HG03064 (cell line): ENCODE data around the gene SLC22A14.
"Not testable (repeated sequence)": the region's sequence is repeated elsewhere in the genome, so short reads cannot be mapped to it uniquely, and the experiment has no call there.

Experiments
- ATAC-seq: cut with Tn5 transposase; IDR thresholded peaks from one replicate; pipeline ENCODE4 v1.9.1; 2021; ENCODE audit warnings: low read depth; ENCODE audit not compliant: unreplicated experiment

The SLC22A14 gene

GRCh38 chr3:38281895-38282686 is at the start of gene SLC22A14:
TSS of gene SLC22A14 (plus strand) at chr3:38282294. CDS start at chr3:38306027, 23,733 bp downstream.
- no peak for ATAC-seq

GRCh38 chr3:38232701-38233100 is 49.4 kb upstream of the SLC22A14 start:
- ATAC-seq, result no peak

GRCh38 chr3:38235466-38235865 is 46.6 kb upstream of the SLC22A14 start:
- no peak for ATAC-seq

DNA sequence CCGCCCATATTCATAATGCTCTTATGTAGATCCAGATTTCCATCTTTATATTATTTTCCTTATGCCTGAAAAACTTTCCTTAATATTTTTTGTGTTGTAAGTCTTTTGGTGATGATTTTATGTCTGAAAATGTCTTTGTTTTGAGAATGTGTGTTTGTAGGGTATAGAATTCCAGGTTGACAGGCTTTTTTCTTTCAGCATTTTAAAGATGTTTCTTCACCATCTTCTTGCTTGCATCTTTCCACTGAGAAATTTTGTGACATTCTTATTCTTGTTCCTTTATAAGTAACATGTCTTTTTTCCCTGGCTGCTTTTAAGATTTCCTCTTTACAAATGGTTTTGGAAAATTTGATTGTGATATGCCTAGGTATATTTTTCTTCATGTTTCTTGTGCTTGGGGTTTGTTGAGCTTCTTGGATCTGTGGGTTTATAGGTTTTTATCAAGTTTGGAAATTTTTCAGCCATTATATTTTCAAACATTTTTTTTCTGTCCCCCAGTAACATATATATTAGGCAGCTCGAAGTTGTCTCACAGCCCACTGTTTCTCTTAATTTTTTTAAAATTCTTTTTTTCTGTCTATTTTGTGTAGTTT is 43.6 kb upstream of the SLC22A14 start:
- ATAC-seq, result no peak

DNA sequence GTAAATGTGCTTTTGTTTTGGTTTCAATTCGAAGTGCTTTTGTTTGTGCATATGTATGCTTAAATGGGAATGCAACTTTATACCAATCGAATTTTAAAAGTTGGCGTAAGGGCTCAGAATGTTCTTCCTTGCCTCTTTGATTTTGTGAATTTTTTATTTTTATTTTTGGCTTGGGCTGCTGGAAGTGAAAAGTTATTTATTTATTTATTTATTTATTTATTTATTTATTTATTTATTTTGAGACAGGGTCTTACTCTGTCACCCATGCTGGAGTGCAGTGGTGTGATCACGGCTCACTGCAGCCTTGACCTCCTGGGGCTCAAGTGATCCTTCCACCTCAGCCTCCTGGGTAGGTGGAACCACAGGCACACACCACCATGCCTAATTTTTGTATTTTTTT is 39.3 kb upstream of the SLC22A14 start:
- ATAC-seq, result not testable (repeated sequence)

GRCh38 chr3:38245930-38246329 is 36.2 kb upstream of the SLC22A14 start:
- no peak for ATAC-seq

DNA sequence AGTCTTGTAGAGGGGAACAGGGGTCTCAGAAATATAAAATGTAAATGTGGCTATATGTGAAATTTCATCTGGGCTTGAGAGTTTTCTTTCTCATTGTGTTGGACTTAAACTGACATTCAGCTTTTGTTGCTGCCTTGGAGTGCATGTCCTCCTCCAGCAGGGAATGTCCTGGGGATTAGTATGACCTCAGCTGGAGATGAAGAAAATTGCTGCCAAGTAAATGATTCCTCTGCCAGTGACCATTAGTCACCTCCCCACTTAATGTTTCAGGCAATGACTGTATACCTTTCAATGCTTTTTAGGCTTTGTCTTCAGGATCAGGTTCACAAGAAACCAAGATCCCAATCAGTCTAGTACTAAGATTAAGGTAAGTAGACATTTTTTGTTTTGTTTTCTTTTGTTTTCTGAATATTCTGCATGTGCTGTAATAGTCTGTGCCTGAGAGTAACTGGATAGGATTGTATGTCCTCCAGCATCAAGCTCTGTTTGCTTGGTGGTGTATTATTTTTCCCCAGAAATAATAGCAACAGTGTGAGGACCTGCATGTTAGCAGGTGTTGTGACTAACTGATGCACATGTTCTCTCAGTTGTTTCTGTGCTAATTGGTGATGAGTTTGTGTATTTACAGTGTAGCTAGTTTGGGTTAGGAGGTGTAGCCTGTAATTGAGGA is 34.6 kb upstream of the SLC22A14 start:
- no peak for ATAC-seq

DNA sequence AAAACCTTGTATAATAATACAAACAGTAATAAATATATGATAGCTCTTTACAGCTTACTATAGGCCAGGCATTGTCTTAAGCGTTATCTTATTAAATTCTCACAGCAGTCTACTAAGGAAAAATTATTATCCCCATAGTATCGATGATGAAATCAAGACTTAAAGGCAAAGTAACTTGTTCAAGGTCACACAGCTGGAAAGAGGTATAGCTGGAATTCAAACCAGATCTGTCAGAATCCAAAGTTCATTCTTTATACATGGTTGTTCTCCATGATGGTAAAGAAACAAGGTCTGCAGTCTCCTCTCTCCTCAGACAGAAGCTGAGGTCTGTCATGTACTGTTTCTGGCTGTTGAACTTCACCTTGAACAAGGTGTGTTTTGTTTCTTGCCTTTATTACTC is 31.9 kb upstream of the SLC22A14 start:
- no peak for ATAC-seq

GRCh38 chr3:38251197-38251596 is 30.9 kb upstream of the SLC22A14 start:
- ATAC-seq, result no peak

DNA sequence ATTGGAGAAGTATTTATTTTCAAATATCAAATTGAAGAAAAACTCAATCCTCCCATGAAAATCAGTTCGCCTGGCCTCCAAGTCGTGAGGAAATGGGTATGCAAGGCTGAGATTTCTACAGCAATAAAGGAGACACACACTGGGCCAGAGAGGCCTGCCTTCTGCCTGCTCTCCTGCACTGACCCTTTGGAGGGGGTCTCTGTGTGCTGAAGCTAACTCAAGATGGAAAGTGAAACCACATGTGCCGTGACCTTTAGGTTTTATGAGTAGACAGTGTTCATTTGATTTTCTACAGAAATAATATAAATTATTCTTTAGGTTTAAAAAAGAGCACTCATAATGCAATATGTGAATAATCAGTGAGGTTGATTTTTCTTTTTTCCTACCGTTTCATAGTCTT is 28.4 kb upstream of the SLC22A14 start:
- no peak for ATAC-seq

DNA sequence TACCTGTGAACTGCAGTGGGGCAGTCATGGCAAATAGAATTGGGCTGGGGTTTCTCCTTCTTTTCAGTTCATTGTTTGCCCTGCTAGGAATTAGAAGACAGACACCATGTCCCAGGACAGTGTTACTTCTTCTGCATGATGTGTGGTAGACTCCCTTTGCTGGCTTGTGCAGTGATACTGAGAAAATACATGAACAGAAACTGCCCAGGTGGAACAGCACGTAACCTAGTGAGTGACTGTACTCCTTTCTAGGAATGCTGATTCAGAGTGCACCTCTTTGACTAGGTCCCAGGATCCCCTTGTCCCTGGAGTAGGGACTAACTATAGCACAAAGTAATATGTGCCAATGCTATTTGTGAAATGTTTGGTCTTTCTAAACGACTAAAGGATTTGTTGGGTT is 27.2 kb upstream of the SLC22A14 start:
- no peak for ATAC-seq

DNA sequence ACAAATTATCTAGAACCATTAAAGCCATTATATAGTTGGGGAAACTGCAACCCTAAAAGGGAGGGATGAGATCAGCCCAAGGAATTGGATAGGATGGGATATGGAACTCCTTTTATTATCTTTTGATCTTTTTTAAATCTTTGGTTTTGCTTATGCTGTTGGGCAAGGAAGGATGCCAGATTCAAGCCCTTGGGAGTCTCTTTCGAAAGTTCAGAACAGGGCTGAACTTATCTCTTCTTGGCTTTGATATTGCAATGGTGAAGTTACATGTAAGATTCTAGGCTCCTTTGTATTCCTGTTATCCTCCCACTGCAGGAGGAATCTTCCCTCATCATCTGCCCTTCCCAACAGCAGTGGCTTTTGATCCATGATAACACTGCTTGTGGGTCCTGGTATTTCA is 26.5 kb upstream of the SLC22A14 start:
- ATAC-seq, result no peak

DNA sequence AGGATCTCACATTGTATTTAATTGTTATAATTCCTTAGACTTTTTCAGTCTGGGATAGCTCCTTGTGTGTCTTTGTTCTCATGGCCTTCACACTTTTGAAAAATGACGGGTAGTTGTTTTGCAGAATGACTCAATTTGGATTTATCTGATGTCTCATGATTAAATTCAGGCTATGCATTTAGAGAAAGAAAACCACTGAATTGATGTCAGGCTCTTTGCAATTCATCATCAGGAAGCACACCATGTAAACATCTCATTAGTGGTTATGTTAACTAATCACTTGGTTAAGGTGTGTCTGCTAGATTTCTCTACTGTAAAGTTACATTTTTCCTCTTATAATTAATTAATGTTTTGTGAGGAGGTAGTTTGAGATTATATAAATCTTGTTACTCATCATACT is 24.5 kb upstream of the SLC22A14 start:
- no peak for ATAC-seq

GRCh38 chr3:38260474-38260873 is 21.6 kb upstream of the SLC22A14 start:
- no peak for ATAC-seq

DNA sequence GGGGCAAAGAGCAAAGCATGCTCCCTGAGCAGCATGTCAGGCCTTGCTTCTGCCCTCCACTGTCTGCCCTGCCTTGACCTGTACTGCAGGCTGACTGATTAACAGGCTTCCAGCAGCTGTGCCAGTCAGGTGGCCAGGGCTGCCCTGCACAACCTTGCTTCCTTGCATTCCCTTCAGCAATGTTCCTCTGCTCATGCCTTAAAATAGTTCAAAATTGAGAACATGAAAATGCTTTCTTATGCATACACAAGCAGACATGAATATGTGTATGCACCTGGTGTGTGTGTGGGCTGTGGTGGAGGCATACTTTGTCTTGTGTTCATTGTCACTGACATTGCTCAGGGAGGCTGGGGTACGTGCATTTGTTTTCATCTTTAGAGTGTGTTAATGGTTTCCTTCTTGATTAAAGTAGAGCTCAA is 17.7 kb upstream of the SLC22A14 start:
- no peak for ATAC-seq

DNA sequence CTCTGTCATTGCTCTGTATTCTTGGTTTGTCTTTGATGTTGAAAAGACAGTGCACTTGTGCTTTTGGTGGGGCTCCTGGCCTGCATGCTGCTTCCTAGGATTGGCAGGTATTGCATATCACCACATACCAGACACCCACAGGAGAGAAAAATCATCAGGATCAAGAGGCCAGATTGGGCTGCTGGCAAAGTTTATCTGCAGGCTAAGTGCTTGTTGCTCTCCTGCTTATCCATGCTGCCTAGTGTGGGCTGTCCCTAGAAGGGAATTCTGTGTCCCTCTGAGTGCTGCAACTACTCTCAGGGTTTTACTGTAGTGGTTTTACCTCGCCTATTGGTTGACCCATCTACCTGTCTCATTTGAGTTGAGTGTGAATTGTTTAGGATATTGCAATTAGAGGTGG is 17.3 kb upstream of the SLC22A14 start:
- no peak for ATAC-seq

DNA sequence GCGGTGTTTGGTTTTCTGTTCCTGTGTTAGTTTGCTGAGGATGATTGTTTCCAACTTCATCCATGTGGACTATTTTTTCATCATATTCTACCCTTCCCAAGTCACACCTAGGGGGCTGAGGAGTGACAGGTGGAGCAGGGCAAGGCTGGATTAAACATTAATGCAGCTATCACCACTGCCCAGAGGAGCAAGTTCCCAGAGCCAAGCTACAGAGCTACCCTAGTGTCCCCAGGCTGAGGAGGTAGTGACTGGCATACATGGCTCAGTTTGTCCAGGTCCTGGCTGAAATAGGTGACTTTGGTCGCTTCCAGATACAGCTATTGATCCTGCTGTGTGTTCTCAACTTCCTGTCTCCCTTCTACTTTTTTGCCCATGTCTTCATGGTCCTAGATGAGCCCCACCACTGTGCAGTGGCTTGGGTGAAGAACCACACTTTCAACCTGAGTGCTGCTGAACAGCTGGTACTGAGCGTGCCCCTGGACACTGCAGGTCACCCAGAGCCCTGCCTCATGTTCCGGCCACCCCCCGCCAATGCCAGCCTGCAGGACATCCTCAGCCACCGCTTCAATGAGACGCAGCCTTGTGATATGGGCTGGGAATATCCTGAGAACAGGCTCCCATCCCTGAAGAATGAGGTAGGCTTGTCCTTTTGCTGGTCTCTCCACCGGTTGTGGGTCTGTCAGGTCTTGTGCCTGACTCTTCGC is 16.3 kb upstream of the SLC22A14 start, which contains the start of gene SLC22A13:
Gene SLC22A13 (plus strand): TSS at position 209 of the 704 bp plus-strand sequence. CDS start 49 bp downstream, at position 258.
- no peak for ATAC-seq

DNA sequence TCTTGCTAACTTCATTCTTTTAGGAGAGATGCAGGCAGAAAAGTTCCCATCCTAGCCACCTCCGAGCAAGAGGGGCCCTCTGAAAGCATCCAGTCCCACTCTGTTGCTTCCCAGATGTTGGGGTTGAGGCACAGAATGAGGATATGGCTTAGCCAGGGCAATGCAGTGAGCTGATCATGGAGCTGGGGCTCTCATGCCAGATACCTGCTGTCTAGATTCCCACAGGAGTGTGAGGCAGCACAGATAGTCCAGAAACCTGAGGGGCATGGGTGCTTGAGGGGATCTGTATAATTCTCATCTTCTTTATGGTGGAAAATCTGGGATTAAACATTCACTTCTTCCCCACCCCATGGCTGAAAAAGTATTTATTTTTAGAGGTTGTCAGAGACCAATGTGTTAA is 15.3 kb upstream of the SLC22A14 start:
- ATAC-seq, result no peak

- no peak for ATAC-seq
Measured at GRCh38 chr3:38267662-38268061, 14.4 kb upstream of the SLC22A14 start.

DNA sequence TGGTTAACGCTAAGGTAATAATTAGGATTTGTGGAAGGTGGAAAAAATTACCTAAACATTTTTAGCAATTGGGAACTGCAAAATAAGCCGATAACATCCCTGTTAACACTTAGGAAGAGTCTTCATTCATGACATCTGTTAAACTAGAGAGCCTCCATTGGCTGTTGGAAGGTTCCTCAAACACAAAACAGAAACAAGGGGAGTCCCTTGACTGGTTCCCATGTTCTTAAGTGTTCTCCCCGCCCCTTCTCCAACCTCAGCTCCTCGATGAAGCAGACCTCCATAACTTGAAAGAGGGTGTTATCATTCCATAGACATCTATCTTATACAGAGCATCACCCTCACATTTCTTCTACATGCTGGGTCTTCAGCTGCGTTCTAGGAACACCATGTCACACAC is 14.0 kb upstream of the SLC22A14 start:
- no peak for ATAC-seq

GRCh38 chr3:38268522-38268921 is 13.6 kb upstream of the SLC22A14 start:
- no peak for ATAC-seq
